IMR-90 (cell line): ENCODE measurements around the gene GDF9.

Source experiments
- CEBPB ChIP-seq: IDR thresholded peaks from 2 replicates; pipeline ENCODE4 v1.6.1; 2012; ENCODE audit warnings: low read depth, low read length, improper control_type of control experiment
- CHD1 ChIP-seq: IDR thresholded peaks from 2 replicates; pipeline ENCODE4 v1.6.1; 2012; ENCODE audit warnings: low read depth, low read length, improper control_type of control experiment
- POLR2A ChIP-seq: IDR thresholded peaks from 2 replicates; pipeline ENCODE4 v1.6.1; 2012; ENCODE audit warnings: mild to moderate bottlenecking, low read depth, low read length
- RFX5 ChIP-seq: IDR thresholded peaks from 2 replicates; pipeline ENCODE4 v1.8.0; 2012; ENCODE audit warnings: low read depth, mild to moderate bottlenecking, low read length, moderate library complexity
- TF ChIP-seq, protein P1 (sequence below): conservative IDR thresholded peaks from 2 replicates; pipeline ENCODE4 v1.5.1; 2012; ENCODE audit warnings: mild to moderate bottlenecking, low read depth, low read length, improper control_type of control experiment

DNA sequence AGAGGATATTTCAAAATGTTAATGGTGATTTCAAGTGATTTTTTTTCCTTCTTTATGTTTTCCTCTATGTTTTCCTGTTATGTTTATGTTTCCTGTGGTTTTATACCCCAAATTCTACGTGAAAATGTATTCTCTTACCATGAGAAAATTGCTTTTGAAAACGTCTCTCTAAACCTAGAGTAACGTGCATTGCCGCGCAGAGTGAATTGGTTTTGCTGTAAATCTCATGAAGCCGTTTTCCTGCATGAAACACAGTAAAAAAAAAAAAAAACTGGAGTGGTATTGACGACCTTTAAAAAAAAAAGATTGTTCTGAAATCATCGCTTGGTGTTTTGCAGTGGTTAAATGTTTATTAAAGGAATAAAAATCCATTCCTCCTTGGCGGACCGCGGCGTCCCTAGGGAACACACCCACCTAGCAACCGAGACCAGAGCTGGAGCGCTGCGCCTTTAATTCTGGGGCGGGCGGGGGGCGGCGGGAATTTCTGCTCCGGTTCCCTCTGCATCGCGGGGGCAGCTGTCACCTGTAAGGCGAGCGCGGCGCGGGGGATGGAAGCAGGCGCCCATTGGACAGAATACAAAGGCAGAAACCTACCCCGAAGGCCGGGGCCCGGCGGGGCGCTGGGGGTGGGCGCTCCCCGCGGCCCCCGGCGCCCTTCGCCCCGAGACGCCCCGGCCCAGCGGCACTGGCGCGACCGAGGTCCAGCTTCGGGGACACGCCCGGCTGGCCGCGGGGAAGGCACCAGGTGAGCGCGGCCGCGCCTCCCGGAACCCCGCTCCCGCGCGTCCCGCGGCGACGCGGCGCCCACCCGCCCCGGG is 53.3 kb downstream of the GDF9 start, which contains the start of gene SOWAHA:
- TF ChIP-seq, protein P1, sequence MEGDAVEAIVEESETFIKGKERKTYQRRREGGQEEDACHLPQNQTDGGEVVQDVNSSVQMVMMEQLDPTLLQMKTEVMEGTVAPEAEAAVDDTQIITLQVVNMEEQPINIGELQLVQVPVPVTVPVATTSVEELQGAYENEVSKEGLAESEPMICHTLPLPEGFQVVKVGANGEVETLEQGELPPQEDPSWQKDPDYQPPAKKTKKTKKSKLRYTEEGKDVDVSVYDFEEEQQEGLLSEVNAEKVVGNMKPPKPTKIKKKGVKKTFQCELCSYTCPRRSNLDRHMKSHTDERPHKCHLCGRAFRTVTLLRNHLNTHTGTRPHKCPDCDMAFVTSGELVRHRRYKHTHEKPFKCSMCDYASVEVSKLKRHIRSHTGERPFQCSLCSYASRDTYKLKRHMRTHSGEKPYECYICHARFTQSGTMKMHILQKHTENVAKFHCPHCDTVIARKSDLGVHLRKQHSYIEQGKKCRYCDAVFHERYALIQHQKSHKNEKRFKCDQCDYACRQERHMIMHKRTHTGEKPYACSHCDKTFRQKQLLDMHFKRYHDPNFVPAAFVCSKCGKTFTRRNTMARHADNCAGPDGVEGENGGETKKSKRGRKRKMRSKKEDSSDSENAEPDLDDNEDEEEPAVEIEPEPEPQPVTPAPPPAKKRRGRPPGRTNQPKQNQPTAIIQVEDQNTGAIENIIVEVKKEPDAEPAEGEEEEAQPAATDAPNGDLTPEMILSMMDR: no peak
- TF ChIP-seq POLR2A (no peak), RFX5 (no peak), CHD1 (no peak), CEBPB (no peak)
